GM23248 (cell line): ENCODE measurements around the gene ZMYND11. TPM values are rescaled to one million over a fixed set of nuclear protein-coding genes. Genes with fewer than 3 reads are reported as not detected.
A peak's percentile ranks its signal among the peaks of the same experiment; 100 is the strongest.

ENCODE experiments used
- DNase-seq: peaks from one replicate; pipeline ENCODE4 v3.0.0-alpha.2; 2015
- H2AFZ ChIP-seq: fragments of 200-600 bp; sonication (generic); 2 replicates; pipeline ENCODE4 v1.6.1; 2016; ENCODE audit warnings: antibody characterized with exemption
- H3F3A ChIP-seq: fragments of 200-600 bp; sonication (generic); 2 replicates; pipeline ENCODE4 v1.6.1; 2016; ENCODE audit warnings: mild to moderate bottlenecking, antibody characterized with exemption, mixed run types; ENCODE audit not compliant: insufficient read depth
- H3K27ac ChIP-seq: fragments of 200-600 bp; sonication (generic); 2 replicates; pipeline ENCODE4 v1.5.1; 2016; ENCODE audit warnings: mild to moderate bottlenecking
- H3K27me3 ChIP-seq: fragments of 200-600 bp; sonication (generic); replicated peaks from 2 replicates; pipeline ENCODE4 v1.6.1; 2016; ENCODE audit warnings: mild to moderate bottlenecking; ENCODE audit not compliant: insufficient read depth
- H3K36me3 ChIP-seq: fragments of 200-600 bp; sonication (generic); 2 replicates; pipeline ENCODE4 v1.6.1; 2016; ENCODE audit warnings: low read depth, mild to moderate bottlenecking
- H3K4me1 ChIP-seq: fragments of 200-600 bp; sonication (generic); 2 replicates; pipeline ENCODE4 v1.6.1; 2016; ENCODE audit warnings: mild to moderate bottlenecking; ENCODE audit not compliant: insufficient read depth
- H3K4me2 ChIP-seq: fragments of 200-600 bp; sonication (generic); one replicate; pipeline ENCODE4 v1.6.1; 2016; ENCODE audit warnings: mild to moderate bottlenecking; ENCODE audit not compliant: unreplicated experiment
- H3K4me3 ChIP-seq: fragments of 200-600 bp; sonication (generic); 2 replicates; pipeline ENCODE4 v1.5.1; 2016; ENCODE audit warnings: mild to moderate bottlenecking
- H3K79me2 ChIP-seq: fragments of 200-600 bp; sonication (generic); 2 replicates; pipeline ENCODE4 v1.6.1; 2016; ENCODE audit warnings: mild to moderate bottlenecking; ENCODE audit not compliant: insufficient read depth
- H3K9ac ChIP-seq: fragments of 200-600 bp; sonication (generic); 2 replicates; pipeline ENCODE4 v1.6.1; 2016; ENCODE audit warnings: mild to moderate bottlenecking
- H3K9me2 ChIP-seq: fragments of 200-600 bp; sonication (generic); 2 replicates; pipeline ENCODE4 v1.6.1; 2016; ENCODE audit warnings: mixed run types, mild to moderate bottlenecking, moderate library complexity; ENCODE audit not compliant: insufficient read depth
- H3K9me3 ChIP-seq: fragments of 200-600 bp; sonication (generic); one replicate; pipeline ENCODE4 v1.6.1; 2017; ENCODE audit warnings: low read depth
- H4K20me1 ChIP-seq: fragments of 200-600 bp; sonication (generic); 2 replicates; pipeline ENCODE4 v1.6.0; 2016; ENCODE audit not compliant: insufficient read depth
- EZH2 ChIP-seq: fragments of 200-600 bp; sonication (generic); IDR thresholded peaks from 2 replicates; pipeline ENCODE4 v1.6.1; 2018; ENCODE audit warnings: antibody characterized with exemption, mild to moderate bottlenecking; ENCODE audit not compliant: insufficient read depth, poor library complexity, severe bottlenecking
- EZH2phosphoT487 ChIP-seq: fragments of 200-600 bp; sonication (generic); IDR thresholded peaks from 2 replicates; pipeline ENCODE4 v1.6.1; 2018; ENCODE audit warnings: antibody characterized with exemption, moderate library complexity, mild to moderate bottlenecking, low read depth; ENCODE audit not compliant: insufficient read depth
- WGBS, 2 experiments: methylation state at CpG; one replicate each; pipeline ENCODE4 v1.1.6; 2015 to 2017; ENCODE audit warnings: low lambda C conversion rate in 2 of 2, low coverage in 1 of 2; ENCODE audit errors: missing lambda C conversion rate in 2 of 2; 5-methylcytosine and 5-hydroxymethylcytosine counted together
- in situ Hi-C: fragments of 300-500 bp; cut with MboI; formaldehyde crosslinking; loops from 2 replicates; pipeline ENCODE4 v1.15.0; 2020
- polyA plus RNA-seq: library from polyadenylated mRNA; unstranded; fragments of >200 nt; fragmentation: Nextera tagmentation; extraction: Ambion mirVana; gene quantifications from 2 replicates; pipeline ENCODE4 v1.2.1, GENCODE V29; 2016
- total RNA-seq: library from RNA; depleted of rRNA; stranded (reverse); fragments of >200 nt; shearing (Covaris generic); gene quantifications from 2 replicates; pipeline ENCODE4 v1.2.3, GENCODE V29; 2014

ZMYND11 gene
- total and polyA plus RNA-seq, 2 experiments from 2014 or later, result 47.1 to 63.4 TPM

DNA sequence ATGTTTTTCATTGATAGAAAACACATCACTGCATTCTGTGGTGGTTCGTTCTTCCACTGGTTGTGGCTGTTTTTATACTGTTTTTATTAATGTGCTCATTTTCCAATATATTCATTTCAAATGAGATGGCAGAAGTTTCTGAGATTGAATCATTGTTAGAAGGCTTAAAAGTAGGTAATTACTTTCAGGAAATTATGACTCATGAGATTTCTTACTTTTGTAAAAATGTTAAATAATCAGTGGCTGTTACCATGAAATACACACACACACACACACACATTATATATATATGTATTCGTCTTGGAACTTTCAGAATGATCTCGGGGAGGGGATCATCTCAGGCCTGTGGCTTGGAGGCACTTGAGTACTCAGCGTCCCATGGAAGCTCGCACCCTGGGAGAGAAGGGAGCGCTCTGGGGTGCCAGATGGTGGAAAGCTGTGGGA, 66.1 kb downstream of the ZMYND11 start:
- 56 to 57% methylated on average over 6 of the region's 6 CpGs for WGBS, 2 experiments
- H3K27ac ChIP-seq, result peak overlapping the region; percentile 44
- in situ Hi-C loops, result no loop called here
- TF ChIP-seq EZH2phosphoT487 (no peak), EZH2 (no peak)
- H3K79me2 ChIP-seq, result peaks cover 64% of the 10 kb centered on the region
- no peaks in the 10 kb centered on the region for H3K9me3 ChIP-seq
- DNase-seq, result peak; percentile 83
- H3K27me3 ChIP-seq, result no peaks in the 10 kb centered on the region
- peak overlapping the region; percentile 28; the same call in 1 of the 2 replicates for H3K9ac ChIP-seq
- H3K36me3 ChIP-seq, result no peaks in the 10 kb centered on the region
- no peak overlapping the region for H3K4me3 ChIP-seq
- no peaks in the 10 kb centered on the region for H3K9me2 ChIP-seq
- peaks cover 18% of the 10 kb centered on the region for H3K4me1 ChIP-seq
- peaks cover 9% of the 10 kb centered on the region for H3F3A ChIP-seq
- peak overlapping the region; percentile 49 for H3K4me2 ChIP-seq
- H2AFZ ChIP-seq, result no peak overlapping the region
- H4K20me1 ChIP-seq, result no peaks in the 10 kb centered on the region; the same call in 1 of the 2 replicates

DNA sequence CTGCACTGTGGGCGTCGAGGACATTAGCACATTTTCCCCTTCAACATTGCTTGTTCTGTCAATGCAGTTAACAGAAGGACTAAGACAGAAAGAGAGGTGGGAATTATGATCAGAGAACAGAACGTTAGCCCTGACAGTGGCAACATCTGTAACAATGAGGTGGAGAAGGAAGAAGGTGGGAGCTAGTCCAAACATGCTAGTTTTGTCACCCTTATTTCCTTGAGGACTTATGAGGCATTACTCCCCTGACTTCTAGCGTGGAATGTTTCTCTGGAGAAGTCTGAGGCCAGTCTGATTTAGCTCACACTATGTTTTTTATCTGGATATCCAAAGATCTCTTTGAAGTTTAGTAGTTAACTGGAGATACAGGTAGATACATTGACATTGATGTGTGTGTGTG, 73.4 kb downstream of the ZMYND11 start:
- TF ChIP-seq EZH2, result no peak
- TF ChIP-seq EZH2phosphoT487, result no peak
- Histone ChIP-seq H3K9ac (no peak overlapping the region), H4K20me1 (peaks cover 3% of the 10 kb centered on the region; the same call in 1 of the 2 replicates), H3K9me2 (no peaks in the 10 kb centered on the region), H3F3A (no peaks in the 10 kb centered on the region), H2AFZ (no peak overlapping the region), H3K27ac (no peak overlapping the region), H3K27me3 (no peaks in the 10 kb centered on the region), H3K36me3 (peaks cover 19% of the 10 kb centered on the region), H3K9me3 (no peaks in the 10 kb centered on the region), H3K4me2 (no peak overlapping the region), H3K4me3 (no peak overlapping the region), H3K4me1 (no peaks in the 10 kb centered on the region), H3K79me2 (peaks cover 46% of the 10 kb centered on the region)
- in situ Hi-C loops, result no loop called here
- DNase-seq, result no peak
- 96 to 100% methylated on average over 4 of the region's 4 CpGs for WGBS, 2 experiments

DNA sequence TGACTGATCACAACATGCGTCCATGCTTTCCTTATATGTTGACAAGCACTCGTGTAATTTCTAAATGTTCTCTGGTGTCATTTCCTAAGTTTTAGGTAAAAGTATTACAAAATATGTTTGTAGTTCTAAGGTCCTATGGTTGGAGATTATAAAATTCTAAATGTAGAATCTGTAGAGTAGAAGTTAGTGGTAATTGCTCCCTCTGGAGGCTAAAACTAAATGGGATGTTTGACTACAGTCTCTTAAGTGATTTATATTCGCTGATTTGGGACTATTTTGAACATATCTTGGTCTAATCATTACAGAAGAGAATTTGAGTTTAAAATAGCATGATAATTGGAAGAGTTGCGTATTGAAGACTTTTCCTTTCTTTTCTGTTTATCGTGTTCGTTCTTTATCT, 74.1 kb downstream of the ZMYND11 start:
- no peak overlapping the region for H3K27ac ChIP-seq
- H3F3A ChIP-seq, result no peaks in the 10 kb centered on the region
- H3K27me3 ChIP-seq, result no peaks in the 10 kb centered on the region
- in situ Hi-C loops, result no loop called here
- H3K4me1 ChIP-seq, result no peaks in the 10 kb centered on the region
- H4K20me1 ChIP-seq, result peaks cover 3% of the 10 kb centered on the region; the same call in 1 of the 2 replicates
- TF ChIP-seq EZH2, result no peak
- no peak for TF ChIP-seq EZH2phosphoT487
- peaks cover 19% of the 10 kb centered on the region for H3K36me3 ChIP-seq
- H3K9me2 ChIP-seq, result no peaks in the 10 kb centered on the region
- peak; percentile 21 for DNase-seq
- no peak overlapping the region for H3K4me2 ChIP-seq
- H3K4me3 ChIP-seq, result no peak overlapping the region
- H3K9me3 ChIP-seq, result no peaks in the 10 kb centered on the region
- H3K9ac ChIP-seq, result no peak overlapping the region
- peaks cover 39% of the 10 kb centered on the region for H3K79me2 ChIP-seq
- H2AFZ ChIP-seq, result no peak overlapping the region
- 86 to 87% methylated on average over 6 of the region's 6 CpGs for WGBS, 2 experiments

DNA sequence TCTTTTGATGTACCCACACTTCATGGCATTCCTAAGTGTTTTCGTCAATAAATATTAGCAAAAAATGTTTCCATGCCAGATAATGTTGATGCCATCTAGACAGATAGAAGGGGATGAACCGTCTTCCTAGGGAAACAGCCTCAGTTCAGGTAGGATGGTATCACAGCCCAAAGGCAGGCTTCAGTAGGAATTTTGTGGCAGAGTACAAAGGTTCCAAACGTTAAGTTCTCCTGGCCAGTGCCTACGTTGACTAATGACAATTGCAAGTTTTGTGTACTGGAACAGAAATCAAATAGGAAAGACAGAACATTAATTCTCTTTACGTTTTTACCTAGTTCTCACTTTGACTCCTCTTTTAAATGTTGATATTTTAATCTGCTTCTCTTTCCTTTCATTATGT, 75.0 kb downstream of the ZMYND11 start:
- no peaks in the 10 kb centered on the region for H3K27me3 ChIP-seq
- TF ChIP-seq EZH2 (no peak), EZH2phosphoT487 (no peak)
- peaks cover 3% of the 10 kb centered on the region; the same call in 1 of the 2 replicates for H4K20me1 ChIP-seq
- no peaks in the 10 kb centered on the region for H3F3A ChIP-seq
- H3K4me3 ChIP-seq, result no peak overlapping the region
- H3K9me3 ChIP-seq, result no peaks in the 10 kb centered on the region
- no peak overlapping the region for H3K9ac ChIP-seq
- H3K9me2 ChIP-seq, result no peaks in the 10 kb centered on the region
- no peaks in the 10 kb centered on the region for H3K4me1 ChIP-seq
- peaks cover 31% of the 10 kb centered on the region for H3K79me2 ChIP-seq
- no peak overlapping the region for H2AFZ ChIP-seq
- no peak overlapping the region for H3K4me2 ChIP-seq
- no peak overlapping the region for H3K27ac ChIP-seq
- in situ Hi-C loops, result no loop called here
- 65 to 71% methylated on average over 5 of the region's 5 CpGs for WGBS, 2 experiments
- peaks cover 19% of the 10 kb centered on the region for H3K36me3 ChIP-seq
- no peak for DNase-seq

DNA sequence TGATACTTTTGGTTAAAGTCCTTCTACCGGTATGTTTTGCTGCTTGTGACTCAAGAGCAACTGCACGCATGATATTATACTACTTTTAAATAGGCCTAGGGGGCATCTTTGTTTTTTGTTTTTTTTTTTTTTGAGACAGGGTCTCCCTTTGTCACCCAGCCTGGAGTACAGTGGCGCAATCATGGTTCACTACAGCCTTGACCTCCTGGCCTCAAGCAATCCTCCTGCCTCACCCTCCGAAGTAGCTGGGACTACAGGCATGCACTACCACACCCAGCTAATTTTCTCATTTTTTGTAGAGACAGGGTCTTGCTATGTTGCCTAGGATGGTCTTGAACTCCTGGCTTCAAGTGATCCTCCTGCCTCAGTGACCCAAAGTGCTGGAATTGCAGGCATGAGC, 80.2 kb downstream of the ZMYND11 start:
- TF ChIP-seq EZH2 (no peak), EZH2phosphoT487 (no peak)
- no peaks in the 10 kb centered on the region for H3K27me3 ChIP-seq
- in situ Hi-C loops, result no loop called here
- no peak overlapping the region for H3K4me3 ChIP-seq
- no peaks in the 10 kb centered on the region for H3K9me2 ChIP-seq
- peaks cover 19% of the 10 kb centered on the region for H3K4me1 ChIP-seq
- H3K9me3 ChIP-seq, result no peaks in the 10 kb centered on the region
- H3K79me2 ChIP-seq, result peaks cover 33% of the 10 kb centered on the region
- H3K9ac ChIP-seq, result no peak overlapping the region
- peaks cover 16% of the 10 kb centered on the region for H3K36me3 ChIP-seq
- H3K4me2 ChIP-seq, result no peak overlapping the region
- no peak overlapping the region for H2AFZ ChIP-seq
- H4K20me1 ChIP-seq, result no peaks in the 10 kb centered on the region
- H3K27ac ChIP-seq, result no peak overlapping the region
- H3F3A ChIP-seq, result 0 out of 2 replicates have a peak, but pooled peaks cover 6% of the 10 kb centered on the region
- DNase-seq, result no peak
- WGBS, 2 experiments, result 99 to 100% methylated on average over 4 of the region's 4 CpGs
